HCT116 (cell line): ENCODE data around the gene FILIP1. TPM values are rescaled to one million over a fixed set of nuclear protein-coding genes. Genes with fewer than 3 reads are reported as not detected.

Experiments
- ATAC-seq: fragments of 200-7000 bp; cut with Tn5 transposase; 2 replicates; pipeline ENCODE4 v1.9.1; 2020; ENCODE audit warnings: mild to moderate bottlenecking, moderate library complexity
- BruUV-seq: library from RNA; stranded (reverse); fragments of 400-500 nt; replicated peaks from 2 replicates; lab custom pipeline; 2021; lab: Mats Ljungman, UMichigan
- CTCF ChIA-PET: fragments of 300-600 bp; sonication (Branson Sonifier 250); formaldehyde crosslinking; loops from one replicate; lab custom pipeline; 2021; ENCODE audit warnings: antibody characterized with exemption; lab: Charles Lee
- POLR2A ChIA-PET: fragments of 300-600, 350-600 bp; sonication (Branson Sonifier 250); formaldehyde crosslinking; loops from one replicate; lab custom pipeline; 2021; ENCODE audit warnings: antibody characterized with exemption; lab: Charles Lee
- RAD21 ChIA-PET, 2 experiments: fragments of 300-600 bp; sonication (Branson Sonifier 250); formaldehyde crosslinking; loops; one replicate each; lab custom pipeline; 2023; ENCODE audit warnings: low total read pairs in 2 of 2; ENCODE audit not compliant: uncharacterized antibody in 2 of 2, unreplicated experiment in 2 of 2, low non-redundant PET in 1 of 2; lab: Charles Lee
- DNase-seq: peaks from one replicate; pipeline ENCODE4 v3.0.0-alpha.2; 2010; ENCODE audit warnings: low read depth, low spot score
- H2AFZ ChIP-seq: fragments of 200-600 bp; shearing (Covaris generic), sonication (generic); 2 replicates; pipeline ENCODE4 v1.6.1; 2017; ENCODE audit warnings: low read depth, mixed run types, mixed read lengths, antibody characterized with exemption, low read length; ENCODE audit not compliant: poor library complexity, severe bottlenecking
- H3K27ac ChIP-seq: 2 replicates; pipeline ENCODE4 v1.5.1; 2012; ENCODE audit warnings: low read depth, low read length
- H3K27me3 ChIP-seq: fragments of 200-600 bp; sonication (generic); 2 replicates; pipeline ENCODE4 v1.6.1; 2016; ENCODE audit warnings: mixed run types, low read length, mixed read lengths; ENCODE audit not compliant: insufficient read depth
- H3K36me3 ChIP-seq, 2 experiments: fragments of 200-500 bp in 1 of 2; fragments of 200-600 bp in 1 of 2; sonication (Bioruptor generic) in 1 of 2; sonication (generic) in 1 of 2; 2 replicates each; pipeline versions ENCODE4 v1.5.1 to v1.6.1; 2014 to 2016; ENCODE audit warnings: low read length in 2 of 2, inconsistent platforms in 1 of 2, mixed read lengths in 1 of 2, mixed run types in 1 of 2; ENCODE audit not compliant: insufficient read depth in 2 of 2, control insufficient read depth in 1 of 2
- H3K4me1 ChIP-seq, 2 experiments: fragments of 200-600 bp in 1 of 2; sonication (generic) in 1 of 2; 2 replicates each; pipeline versions ENCODE4 v1.5.1 to v1.6.1; 2012 to 2017; ENCODE audit warnings: low read length in 2 of 2, inconsistent platforms in 1 of 2, mild to moderate bottlenecking in 1 of 2, mixed read lengths in 1 of 2, mixed run types in 1 of 2, moderate library complexity in 1 of 2; ENCODE audit not compliant: insufficient read depth in 2 of 2, control insufficient read depth in 1 of 2
- H3K4me2 ChIP-seq: fragments of 200-600 bp; sonication (generic); 2 replicates; pipeline ENCODE4 v1.6.1; 2017; ENCODE audit warnings: mixed run types, low read length, mixed read lengths
- H3K4me3 ChIP-seq, 2 experiments: fragments of 200-600 bp in 1 of 2; sonication (generic) in 1 of 2; replicated peaks in 1 of 2; 2 replicates each; pipeline ENCODE4 v1.5.1; 2011 to 2016; ENCODE audit warnings: low read length in 2 of 2, control low read depth in 1 of 2, low read depth in 1 of 2, mild to moderate bottlenecking in 1 of 2, mixed read lengths in 1 of 2, mixed run types in 1 of 2
- H3K79me2 ChIP-seq: fragments of 200-600 bp; sonication (generic); 2 replicates; pipeline ENCODE4 v1.6.1; 2017; ENCODE audit warnings: mild to moderate bottlenecking, mixed run types, low read length, moderate library complexity, mixed read lengths; ENCODE audit not compliant: insufficient read depth
- H3K9ac ChIP-seq: fragments of 200-600 bp; sonication (generic); 2 replicates; pipeline ENCODE4 v1.6.1; 2016; ENCODE audit warnings: low read length, mixed read lengths
- H3K9me2 ChIP-seq: fragments of 200-600 bp; sonication (generic), shearing (Covaris generic); 2 replicates; pipeline ENCODE4 v1.6.1; 2017; ENCODE audit warnings: mixed run types, mild to moderate bottlenecking, moderate library complexity; ENCODE audit not compliant: insufficient read depth
- H3K9me3 ChIP-seq, 2 experiments: fragments of 200-500 bp in 1 of 2; fragments of 200-600 bp in 1 of 2; sonication (Bioruptor generic) in 1 of 2; sonication (generic) in 1 of 2; 2 replicates each; pipeline ENCODE4 v1.6.1; 2014 to 2017; ENCODE audit warnings: low read length in 2 of 2, mixed read lengths in 2 of 2, inconsistent platforms in 1 of 2, low read depth in 1 of 2, mild to moderate bottlenecking in 1 of 2, mixed run types in 1 of 2, moderate library complexity in 1 of 2; ENCODE audit not compliant: control insufficient read depth in 1 of 2, insufficient read depth in 1 of 2
- H4K20me1 ChIP-seq: fragments of 200-600 bp; sonication (generic), shearing (Covaris generic); 2 replicates; pipeline ENCODE4 v1.6.1; 2017; ENCODE audit warnings: mixed run types, mild to moderate bottlenecking, moderate library complexity; ENCODE audit not compliant: insufficient read depth
- CEBPB ChIP-seq: IDR thresholded peaks from 2 replicates; pipeline ENCODE4 v1.6.1; 2012; ENCODE audit warnings: low read depth
- EGR1 ChIP-seq: IDR thresholded peaks from 2 replicates; pipeline ENCODE4 v1.6.1; 2012; ENCODE audit warnings: low read depth
- EZH2phosphoT487 ChIP-seq: fragments of 200-600 bp; IDR thresholded peaks from 2 replicates; pipeline ENCODE4 v1.6.1; 2018; ENCODE audit warnings: antibody characterized with exemption, borderline replicate concordance
- FOSL1 ChIP-seq: IDR thresholded peaks from 2 replicates; pipeline ENCODE4 v1.6.1; 2012; ENCODE audit warnings: low read depth
- POLR2AphosphoS5 ChIP-seq: IDR thresholded peaks from 2 replicates; pipeline ENCODE4 v1.6.1; 2011; ENCODE audit warnings: mild to moderate bottlenecking, low read depth, low read length, moderate library complexity
- RAD21 ChIP-seq: IDR thresholded peaks from 2 replicates; pipeline ENCODE4 v1.6.1; 2012; ENCODE audit warnings: low read depth, mild to moderate bottlenecking
- SIN3A ChIP-seq: IDR thresholded peaks from 2 replicates; pipeline ENCODE4 v1.6.1; 2012; ENCODE audit warnings: low read depth
- SRF ChIP-seq: IDR thresholded peaks from 2 replicates; pipeline ENCODE4 v1.6.1; 2012; ENCODE audit warnings: low read depth
- YY1 ChIP-seq: IDR thresholded peaks from 2 replicates; pipeline ENCODE4 v1.6.1; 2011; ENCODE audit warnings: low read length, low read depth, moderate library complexity, mild to moderate bottlenecking; ENCODE audit not compliant: insufficient replicate concordance; ENCODE audit errors: extremely low read depth
- ZFX ChIP-seq: fragments of 450-650 bp; IDR thresholded peaks from 2 replicates; pipeline ENCODE4 v1.6.1; 2017
- intact Hi-C: fragments of 100-400 bp; cut with micrococcal nuclease; formaldehyde crosslinking; loops from 2 replicates; pipeline ENCODE4 v1.10.0; 2022
- total RNA-seq: library from RNA; stranded (reverse); gene quantifications from one replicate; pipeline ENCODE4 v1.2.1, GENCODE V29; 2021; ENCODE audit not compliant: unreplicated experiment
- TF ChIP-seq, protein P1 (sequence below): IDR thresholded peaks from 2 replicates; pipeline ENCODE4 v1.6.1; 2012
- TF ChIP-seq, protein P2 (sequence below): IDR thresholded peaks from 2 replicates; pipeline ENCODE4 v1.6.1; 2012; ENCODE audit warnings: low read depth
- TF ChIP-seq, protein P3 (sequence below), 3 experiments: fragments of 200-600 bp in 1 of 3; sonication (generic) in 1 of 3; IDR thresholded peaks in 2 of 3; conservative IDR thresholded peaks in 1 of 3; 2 replicates each; pipeline ENCODE4 v1.5.1; 2012 to 2017; ENCODE audit warnings: low read depth in 2 of 3, low read length in 2 of 3, antibody characterized with exemption in 1 of 3, borderline replicate concordance in 1 of 3, control low read depth in 1 of 3, mild to moderate bottlenecking in 1 of 3, mixed read lengths in 1 of 3, mixed run types in 1 of 3, moderate library complexity in 1 of 3; ENCODE audit not compliant: insufficient read depth in 1 of 3

FILIP1 gene
- total RNA-seq, 1 experiment from 2014 or later = 0.05 TPM

DNA sequence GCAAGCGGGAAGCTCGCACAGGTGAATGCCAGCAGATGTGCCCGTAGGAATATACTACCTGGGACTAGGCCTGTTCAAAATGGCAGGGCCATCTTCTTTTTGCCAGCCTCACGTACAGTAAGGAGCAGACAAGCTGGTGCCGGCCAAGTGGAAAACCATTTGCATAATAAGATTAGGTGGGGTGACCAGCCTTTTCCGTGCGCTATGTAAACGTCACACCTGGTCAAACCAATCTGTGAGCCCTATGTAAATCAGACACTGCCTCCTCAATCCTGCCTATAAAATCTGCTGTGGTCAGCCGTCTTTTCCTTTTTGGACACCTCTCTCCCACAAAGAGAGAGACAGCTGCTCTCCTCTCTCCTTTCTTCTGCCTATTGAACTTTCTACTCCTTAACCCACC, 148.2 kb downstream of the FILIP1 start:
- H3K9me2 ChIP-seq = no peaks in the 10 kb centered on the region
- H3K9me3 ChIP-seq = no peaks in the 10 kb centered on the region
- no peak overlapping the region for H2AFZ ChIP-seq
- RAD21 ChIA-PET = no interaction called here
- no peak for ATAC-seq
- H3K4me2 ChIP-seq = no peak overlapping the region
- no peaks in the 10 kb centered on the region for H3K4me1 ChIP-seq
- CTCF ChIA-PET = no interaction called here
- H3K27ac ChIP-seq = no peak overlapping the region
- no peaks in the 10 kb centered on the region for H4K20me1 ChIP-seq
- POLR2A ChIA-PET = no interaction called here
- no peak overlapping the region for H3K4me3 ChIP-seq
- BruUV-seq = no TSS peak
- TF ChIP-seq ZFX (no peak), FOSL1 (no peak), CEBPB (no peak), EGR1 (no peak), SIN3A (no peak), POLR2AphosphoS5 (no peak), RAD21 (no peak), SRF (no peak), EZH2phosphoT487 (no peak), YY1 (no peak)
- TF ChIP-seq, protein P1, sequence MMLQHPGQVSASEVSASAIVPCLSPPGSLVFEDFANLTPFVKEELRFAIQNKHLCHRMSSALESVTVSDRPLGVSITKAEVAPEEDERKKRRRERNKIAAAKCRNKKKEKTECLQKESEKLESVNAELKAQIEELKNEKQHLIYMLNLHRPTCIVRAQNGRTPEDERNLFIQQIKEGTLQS = no peak
- TF ChIP-seq, protein P2, sequence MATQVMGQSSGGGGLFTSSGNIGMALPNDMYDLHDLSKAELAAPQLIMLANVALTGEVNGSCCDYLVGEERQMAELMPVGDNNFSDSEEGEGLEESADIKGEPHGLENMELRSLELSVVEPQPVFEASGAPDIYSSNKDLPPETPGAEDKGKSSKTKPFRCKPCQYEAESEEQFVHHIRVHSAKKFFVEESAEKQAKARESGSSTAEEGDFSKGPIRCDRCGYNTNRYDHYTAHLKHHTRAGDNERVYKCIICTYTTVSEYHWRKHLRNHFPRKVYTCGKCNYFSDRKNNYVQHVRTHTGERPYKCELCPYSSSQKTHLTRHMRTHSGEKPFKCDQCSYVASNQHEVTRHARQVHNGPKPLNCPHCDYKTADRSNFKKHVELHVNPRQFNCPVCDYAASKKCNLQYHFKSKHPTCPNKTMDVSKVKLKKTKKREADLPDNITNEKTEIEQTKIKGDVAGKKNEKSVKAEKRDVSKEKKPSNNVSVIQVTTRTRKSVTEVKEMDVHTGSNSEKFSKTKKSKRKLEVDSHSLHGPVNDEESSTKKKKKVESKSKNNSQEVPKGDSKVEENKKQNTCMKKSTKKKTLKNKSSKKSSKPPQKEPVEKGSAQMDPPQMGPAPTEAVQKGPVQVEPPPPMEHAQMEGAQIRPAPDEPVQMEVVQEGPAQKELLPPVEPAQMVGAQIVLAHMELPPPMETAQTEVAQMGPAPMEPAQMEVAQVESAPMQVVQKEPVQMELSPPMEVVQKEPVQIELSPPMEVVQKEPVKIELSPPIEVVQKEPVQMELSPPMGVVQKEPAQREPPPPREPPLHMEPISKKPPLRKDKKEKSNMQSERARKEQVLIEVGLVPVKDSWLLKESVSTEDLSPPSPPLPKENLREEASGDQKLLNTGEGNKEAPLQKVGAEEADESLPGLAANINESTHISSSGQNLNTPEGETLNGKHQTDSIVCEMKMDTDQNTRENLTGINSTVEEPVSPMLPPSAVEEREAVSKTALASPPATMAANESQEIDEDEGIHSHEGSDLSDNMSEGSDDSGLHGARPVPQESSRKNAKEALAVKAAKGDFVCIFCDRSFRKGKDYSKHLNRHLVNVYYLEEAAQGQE = no peak
- TF ChIP-seq, protein P3, sequence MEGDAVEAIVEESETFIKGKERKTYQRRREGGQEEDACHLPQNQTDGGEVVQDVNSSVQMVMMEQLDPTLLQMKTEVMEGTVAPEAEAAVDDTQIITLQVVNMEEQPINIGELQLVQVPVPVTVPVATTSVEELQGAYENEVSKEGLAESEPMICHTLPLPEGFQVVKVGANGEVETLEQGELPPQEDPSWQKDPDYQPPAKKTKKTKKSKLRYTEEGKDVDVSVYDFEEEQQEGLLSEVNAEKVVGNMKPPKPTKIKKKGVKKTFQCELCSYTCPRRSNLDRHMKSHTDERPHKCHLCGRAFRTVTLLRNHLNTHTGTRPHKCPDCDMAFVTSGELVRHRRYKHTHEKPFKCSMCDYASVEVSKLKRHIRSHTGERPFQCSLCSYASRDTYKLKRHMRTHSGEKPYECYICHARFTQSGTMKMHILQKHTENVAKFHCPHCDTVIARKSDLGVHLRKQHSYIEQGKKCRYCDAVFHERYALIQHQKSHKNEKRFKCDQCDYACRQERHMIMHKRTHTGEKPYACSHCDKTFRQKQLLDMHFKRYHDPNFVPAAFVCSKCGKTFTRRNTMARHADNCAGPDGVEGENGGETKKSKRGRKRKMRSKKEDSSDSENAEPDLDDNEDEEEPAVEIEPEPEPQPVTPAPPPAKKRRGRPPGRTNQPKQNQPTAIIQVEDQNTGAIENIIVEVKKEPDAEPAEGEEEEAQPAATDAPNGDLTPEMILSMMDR (IDR thresholded peaks at IDR 0.05 in 2 of 3, conservative IDR thresholded peaks at IDR 0.05 in 1 of 3; ENCODE audit: borderline replicate concordance in 1 of 3, insufficient read depth in 1 of 3, low read depth in 2 of 3, low read length in 2 of 3) = no peak
- no peaks in the 10 kb centered on the region for H3K36me3 ChIP-seq
- no peak overlapping the region for H3K9ac ChIP-seq
- DNase-seq = no peak
- H3K79me2 ChIP-seq = no peaks in the 10 kb centered on the region
- no peaks in the 10 kb centered on the region for H3K27me3 ChIP-seq
- intact Hi-C loops = no loop called here
